Embryonic facial prominence (tissue), 1 donor: Measurements from ENCODE around the gene THBD.

Experiments
- DNase-seq: peaks from one replicate; pipeline ENCODE4 v3.0.0-alpha.2; 2016; ENCODE audit errors: extremely low spot score

The THBD gene

GRCh38 chr20:23061734-23062561, 12.5 kb upstream of the THBD start:
- peak; percentile 17 for DNase-seq

- DNase-seq: no peak
These were observed 11.8 kb upstream of the THBD start for GRCh38 chr20:23061262-23061661.

- no peak for DNase-seq
These were observed 11.2 kb upstream of the THBD start for GRCh38 chr20:23060629-23061028.

GRCh38 chr20:23059846-23060245, 10.4 kb upstream of the THBD start:
- no peak for DNase-seq

- no peak for DNase-seq
These were observed 9.5 kb upstream of the THBD start for GRCh38 chr20:23059001-23059400.

- no peak for DNase-seq
These were observed 8.8 kb upstream of the THBD start for GRCh38 chr20:23058240-23058639.

GRCh38 chr20:23052904-23053303, 3.4 kb upstream of the THBD start:
- DNase-seq: no peak

- peak; percentile 74 for DNase-seq
These were observed 1.6 kb upstream of the THBD start for GRCh38 chr20:23050847-23051627.

- DNase-seq: no peak
These were observed 785 bp upstream of the THBD start for GRCh38 chr20:23050076-23050838.

GRCh38 chr20:23048283-23049200, 930 bp downstream of the THBD start:
- DNase-seq: no peak

GRCh38 chr20:23047738-23048214, 1.7 kb downstream of the THBD start:
- DNase-seq: no peak

GRCh38 chr20:23047001-23047737, 2.3 kb downstream of the THBD start:
- DNase-seq: no peak

- DNase-seq: no peak
These were observed 3.0 kb downstream of the THBD start for GRCh38 chr20:23046431-23046830.

GRCh38 chr20:23043376-23043775, 6.1 kb downstream of the THBD start:
- DNase-seq: no peak

GRCh38 chr20:23042270-23042669, 7.2 kb downstream of the THBD start:
- no peak for DNase-seq

GRCh38 chr20:23039885-23040508, 9.5 kb downstream of the THBD start:
- DNase-seq: no peak

GRCh38 chr20:23039136-23039875, 10.2 kb downstream of the THBD start:
- no peak for DNase-seq

GRCh38 chr20:23037017-23037481, 12.4 kb downstream of the THBD start:
- no peak for DNase-seq

- no peak for DNase-seq
These were observed 13.1 kb downstream of the THBD start for GRCh38 chr20:23036371-23036770.
